PFSK-1 (cell line): ENCODE data around the gene CCSER2.

Experiments
- FOXP2 ChIP-seq: optimal IDR thresholded peaks from 2 replicates; pipeline ENCODE3; 2011; ENCODE audit warnings: borderline replicate concordance, control low read depth, inconsistent platforms; ENCODE audit not compliant: insufficient read depth; ENCODE audit errors: extremely low read length, extremely low read depth
- POLR2AphosphoS5 ChIP-seq: IDR thresholded peaks from 2 replicates; pipeline ENCODE4 v1.6.1; 2012; ENCODE audit warnings: low read depth, mild to moderate bottlenecking, control low read depth, low read length, moderate library complexity
- SIN3A ChIP-seq: IDR thresholded peaks from 2 replicates; pipeline ENCODE4 v1.6.1; 2012; ENCODE audit warnings: mild to moderate bottlenecking, low read length, moderate library complexity, borderline replicate concordance; ENCODE audit not compliant: insufficient read depth
- TAF1 ChIP-seq: IDR thresholded peaks from 2 replicates; pipeline ENCODE4 v1.6.1; 2012; ENCODE audit warnings: low read length, control low read depth, borderline replicate concordance; ENCODE audit not compliant: insufficient read depth
- TF ChIP-seq, protein P1 (sequence below), 2 experiments: IDR thresholded peaks; 2 replicates each; pipeline versions ENCODE4 v1.6.1 to v1.8.0; 2011 to 2012; ENCODE audit warnings: low read depth in 2 of 2, low read length in 2 of 2, control low read depth in 1 of 2, inconsistent platforms in 1 of 2, mild to moderate bottlenecking in 1 of 2, moderate library complexity in 1 of 2; ENCODE audit not compliant: insufficient read depth in 1 of 2

The CCSER2 gene

DNA sequence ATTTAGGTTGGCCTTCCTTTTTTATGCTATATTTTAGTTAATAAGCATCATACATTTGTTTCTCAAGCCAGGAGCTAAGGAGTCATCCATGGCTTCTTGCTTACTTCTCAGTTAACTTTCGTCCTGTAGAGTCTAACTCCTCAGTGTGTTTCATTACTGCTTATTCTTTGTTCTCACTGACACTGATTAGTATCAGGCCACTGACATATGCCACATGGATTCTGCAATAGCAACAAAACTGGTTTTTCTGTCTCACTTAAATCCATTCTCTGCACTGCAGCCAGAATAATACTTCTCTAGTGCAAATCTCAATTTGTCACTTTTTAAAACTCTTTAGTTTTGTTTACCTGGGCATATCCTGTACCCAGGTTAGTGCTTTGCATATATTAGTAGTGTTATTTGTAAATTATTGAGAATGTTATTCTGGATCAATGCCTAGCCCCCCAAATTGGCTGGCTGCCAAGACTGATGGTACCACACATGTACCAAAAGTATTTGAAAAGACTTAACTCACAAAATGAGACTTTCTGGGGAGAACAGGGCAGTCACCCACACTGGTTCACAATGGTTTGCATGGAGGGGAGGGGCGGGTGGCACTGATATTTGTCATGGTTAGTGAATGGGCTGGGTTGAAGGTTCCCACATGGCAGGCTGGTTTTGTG, 79.1 kb downstream of the CCSER2 start:
- TF ChIP-seq, protein P1, sequence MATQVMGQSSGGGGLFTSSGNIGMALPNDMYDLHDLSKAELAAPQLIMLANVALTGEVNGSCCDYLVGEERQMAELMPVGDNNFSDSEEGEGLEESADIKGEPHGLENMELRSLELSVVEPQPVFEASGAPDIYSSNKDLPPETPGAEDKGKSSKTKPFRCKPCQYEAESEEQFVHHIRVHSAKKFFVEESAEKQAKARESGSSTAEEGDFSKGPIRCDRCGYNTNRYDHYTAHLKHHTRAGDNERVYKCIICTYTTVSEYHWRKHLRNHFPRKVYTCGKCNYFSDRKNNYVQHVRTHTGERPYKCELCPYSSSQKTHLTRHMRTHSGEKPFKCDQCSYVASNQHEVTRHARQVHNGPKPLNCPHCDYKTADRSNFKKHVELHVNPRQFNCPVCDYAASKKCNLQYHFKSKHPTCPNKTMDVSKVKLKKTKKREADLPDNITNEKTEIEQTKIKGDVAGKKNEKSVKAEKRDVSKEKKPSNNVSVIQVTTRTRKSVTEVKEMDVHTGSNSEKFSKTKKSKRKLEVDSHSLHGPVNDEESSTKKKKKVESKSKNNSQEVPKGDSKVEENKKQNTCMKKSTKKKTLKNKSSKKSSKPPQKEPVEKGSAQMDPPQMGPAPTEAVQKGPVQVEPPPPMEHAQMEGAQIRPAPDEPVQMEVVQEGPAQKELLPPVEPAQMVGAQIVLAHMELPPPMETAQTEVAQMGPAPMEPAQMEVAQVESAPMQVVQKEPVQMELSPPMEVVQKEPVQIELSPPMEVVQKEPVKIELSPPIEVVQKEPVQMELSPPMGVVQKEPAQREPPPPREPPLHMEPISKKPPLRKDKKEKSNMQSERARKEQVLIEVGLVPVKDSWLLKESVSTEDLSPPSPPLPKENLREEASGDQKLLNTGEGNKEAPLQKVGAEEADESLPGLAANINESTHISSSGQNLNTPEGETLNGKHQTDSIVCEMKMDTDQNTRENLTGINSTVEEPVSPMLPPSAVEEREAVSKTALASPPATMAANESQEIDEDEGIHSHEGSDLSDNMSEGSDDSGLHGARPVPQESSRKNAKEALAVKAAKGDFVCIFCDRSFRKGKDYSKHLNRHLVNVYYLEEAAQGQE (IDR thresholded peaks at IDR 0.05; ENCODE audit: insufficient read depth in 1 of 2, low read depth in 2 of 2, low read length in 2 of 2): no peak
- no peak for TF ChIP-seq POLR2AphosphoS5

DNA sequence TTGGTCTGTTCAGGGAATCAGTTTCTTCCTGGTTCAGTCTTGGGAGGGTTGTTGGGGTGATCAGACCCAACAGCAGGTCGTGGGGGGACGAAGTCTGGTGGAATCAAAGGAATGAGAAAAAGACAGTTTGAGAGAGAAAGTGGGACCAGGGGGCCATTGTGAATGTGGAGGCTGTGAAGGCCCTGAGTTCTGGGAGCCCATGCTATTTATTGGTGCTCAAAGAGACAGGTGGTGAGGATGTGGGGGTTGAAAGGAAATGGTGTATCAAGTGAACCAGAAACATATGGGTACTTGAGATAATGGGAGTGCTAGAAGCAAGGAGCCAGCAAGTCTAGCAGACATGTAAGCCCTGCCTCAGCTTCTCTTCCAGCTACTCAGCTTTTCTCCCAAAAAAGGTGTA, 84.1 kb downstream of the CCSER2 start:
- TF ChIP-seq SIN3A (no peak), FOXP2 (no peak), TAF1 (no peak), POLR2AphosphoS5 (no peak)
- TF ChIP-seq, protein P1 (IDR thresholded peaks at IDR 0.05; ENCODE audit: insufficient read depth in 1 of 2, low read depth in 2 of 2, low read length in 2 of 2): no peak

DNA sequence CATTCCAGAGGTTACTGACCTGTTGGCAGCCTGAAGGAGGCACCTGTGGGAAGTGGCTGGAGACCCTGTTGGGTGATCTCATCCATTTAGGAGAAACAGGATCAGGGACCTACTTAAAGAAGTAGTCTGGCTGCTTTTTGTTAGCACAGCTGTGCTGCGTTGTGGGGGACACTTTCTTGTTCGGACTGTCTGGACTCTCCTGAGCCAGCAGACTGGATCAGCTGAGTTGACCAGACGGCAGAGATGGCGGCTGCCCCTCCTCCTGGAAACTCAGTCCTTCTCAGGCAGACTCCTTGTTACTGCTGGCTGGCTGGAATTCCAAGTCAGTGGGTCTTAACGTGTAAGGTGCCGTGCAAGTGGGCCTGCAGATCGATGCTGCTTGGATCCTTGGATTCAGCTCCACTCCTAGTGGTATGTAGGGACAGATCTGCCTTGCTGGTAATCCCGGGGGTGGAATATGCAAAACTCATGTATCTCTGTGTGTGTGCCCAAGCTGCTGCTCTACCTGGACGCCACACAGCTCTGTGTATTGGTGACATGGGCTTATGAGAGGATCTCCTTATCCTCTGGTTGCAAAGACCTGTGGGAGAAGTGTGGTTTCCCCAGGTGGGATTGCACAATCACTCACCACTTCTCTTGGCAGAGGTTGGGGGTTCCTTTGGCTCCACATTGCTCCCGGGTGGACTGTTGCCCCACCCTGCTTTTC, 87.3 kb downstream of the CCSER2 start:
- TF ChIP-seq FOXP2: no peak
- TF ChIP-seq, protein P1 (IDR thresholded peaks at IDR 0.05; ENCODE audit: insufficient read depth in 1 of 2, low read depth in 2 of 2, low read length in 2 of 2): no peak
- no peak for TF ChIP-seq SIN3A
- TF ChIP-seq POLR2AphosphoS5: no peak
- no peak for TF ChIP-seq TAF1

DNA sequence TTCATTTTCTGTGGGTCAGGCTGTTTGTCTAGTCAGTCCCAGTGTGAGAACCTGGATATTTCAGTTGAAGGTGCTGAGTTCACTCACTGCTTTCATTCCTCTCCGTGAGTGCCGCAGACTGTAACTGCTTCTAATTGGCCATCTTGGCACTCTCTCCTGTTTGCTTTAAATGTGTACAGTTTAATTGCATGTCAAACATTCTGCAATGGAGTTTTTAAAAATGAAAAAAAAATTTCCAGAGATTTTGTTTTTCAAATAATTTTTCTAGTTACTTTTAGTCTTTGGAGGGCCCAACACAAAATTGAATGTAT, 87.8 kb downstream of the CCSER2 start:
- TF ChIP-seq, protein P1 (IDR thresholded peaks at IDR 0.05; ENCODE audit: insufficient read depth in 1 of 2, low read depth in 2 of 2, low read length in 2 of 2): no peak
- TF ChIP-seq FOXP2 (no peak), TAF1 (no peak), POLR2AphosphoS5 (no peak), SIN3A (no peak)
